Stimulated activated CD4-positive, alpha-beta T cell treated with anti-CD3 and anti-CD28 coated beads, TNF-alpha, amount 100 ng/mL, for 1 hour (primary cell): ENCODE results near the gene TEX14.

Experiments
- DNase-seq, 3 donors: peaks; one replicate each; pipeline ENCODE4 v3.0.0-alpha.2; 2020; ENCODE audit warnings: low read depth in 3 of 3, low spot score in 1 of 3

The TEX14 gene

DNA sequence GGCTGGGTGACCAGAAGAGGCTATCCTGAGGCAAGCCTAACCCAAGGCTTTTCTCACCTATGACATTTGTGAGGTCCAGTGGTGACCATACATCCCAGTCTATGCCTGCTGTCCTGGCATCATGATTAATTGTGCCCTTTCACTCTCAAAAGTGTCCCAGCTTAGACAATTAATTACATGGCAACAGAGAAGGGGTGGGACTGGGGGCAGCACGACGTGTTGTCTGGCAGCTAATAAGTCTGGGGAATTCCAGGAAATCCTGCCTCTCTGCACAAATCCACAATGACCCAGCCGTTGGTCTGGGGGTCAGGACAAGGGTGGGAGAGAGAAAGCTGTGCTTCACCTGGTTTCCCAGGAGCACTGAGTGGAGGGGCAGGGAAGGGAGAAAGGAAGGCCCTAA lies 163.4 kb downstream of the TEX14 start:
- DNase-seq, result no peak

DNA sequence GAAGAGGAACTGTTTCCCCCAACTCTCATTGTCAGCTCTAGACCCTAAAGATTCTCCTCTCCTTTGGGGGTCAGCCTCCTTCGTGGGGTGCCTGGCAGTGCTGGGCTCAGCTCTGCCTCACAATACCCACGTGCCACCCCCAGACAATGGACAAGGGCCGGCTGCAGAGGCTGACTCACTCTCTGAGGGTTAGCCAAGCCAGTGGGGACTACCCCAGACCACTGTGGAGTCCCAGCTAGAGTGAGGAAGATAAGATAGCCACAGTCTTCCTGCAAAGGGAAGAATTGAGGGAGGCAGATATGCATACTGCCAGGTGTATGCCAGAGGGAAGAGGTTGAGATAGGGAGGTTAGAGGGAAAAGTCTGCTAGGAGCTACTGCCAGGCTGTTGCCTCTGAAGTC lies 163.9 kb downstream of the TEX14 start:
- no peak for DNase-seq

DNA sequence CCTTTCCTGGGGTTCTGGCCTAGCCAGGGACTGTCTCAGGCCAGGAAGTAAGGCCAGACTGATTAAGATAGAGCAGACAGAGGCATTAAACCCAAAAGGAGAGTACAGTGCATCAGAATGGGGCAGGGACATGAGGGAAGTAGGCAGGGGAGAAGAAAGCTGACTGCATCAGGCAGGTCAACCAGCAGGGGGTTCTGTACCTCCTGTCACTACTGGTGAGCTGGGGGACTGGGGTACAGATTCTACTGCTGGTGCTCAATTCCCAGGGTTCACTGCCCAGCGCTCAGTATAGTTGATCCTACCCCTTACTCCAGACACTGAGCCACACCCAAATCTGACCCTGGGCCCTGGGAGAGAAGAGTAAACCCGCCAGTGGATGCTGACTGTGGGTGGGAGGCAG lies 164.5 kb downstream of the TEX14 start:
- no peak for DNase-seq

DNA sequence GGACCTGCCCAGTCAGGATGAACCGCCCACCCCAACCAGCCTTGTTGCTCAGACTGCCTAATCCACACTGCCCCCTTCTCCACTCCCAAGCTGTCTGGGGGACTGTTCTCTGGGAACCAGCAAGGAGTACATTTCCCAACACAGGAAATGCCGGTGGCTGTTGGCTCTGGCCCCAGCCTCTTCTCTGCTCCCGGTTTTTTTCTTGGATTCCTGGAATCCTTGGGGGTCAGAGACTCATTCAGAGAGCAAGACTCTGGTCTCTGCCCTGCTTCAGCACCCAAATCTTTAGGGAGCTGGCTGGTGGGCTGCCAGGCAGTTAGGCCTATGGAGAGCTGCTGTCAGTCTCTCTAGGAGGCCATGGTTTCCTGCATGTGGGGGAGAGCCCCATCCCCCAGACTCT lies 166.6 kb downstream of the TEX14 start:
- no peak for DNase-seq

DNA sequence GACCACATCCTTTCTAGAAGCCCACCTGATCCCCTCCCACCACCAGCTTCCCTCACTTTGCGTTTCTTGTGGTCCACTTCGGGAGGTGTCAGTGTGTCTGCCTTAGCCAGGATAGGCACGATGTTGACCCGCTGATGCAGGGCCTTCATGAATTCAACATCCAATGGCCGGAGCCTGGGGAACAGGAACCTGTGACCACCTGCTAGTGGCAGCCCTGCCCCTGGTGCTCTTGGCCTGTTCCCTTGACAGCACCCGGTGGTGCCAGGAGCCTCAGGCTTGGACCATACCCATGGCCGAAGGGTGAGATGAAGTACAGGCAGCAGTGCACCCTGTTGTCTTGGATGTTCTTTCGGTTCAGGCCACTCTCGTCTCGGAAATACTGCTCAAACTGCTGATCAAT lies 170.2 kb downstream of the TEX14 start:
- no peak for DNase-seq

DNA sequence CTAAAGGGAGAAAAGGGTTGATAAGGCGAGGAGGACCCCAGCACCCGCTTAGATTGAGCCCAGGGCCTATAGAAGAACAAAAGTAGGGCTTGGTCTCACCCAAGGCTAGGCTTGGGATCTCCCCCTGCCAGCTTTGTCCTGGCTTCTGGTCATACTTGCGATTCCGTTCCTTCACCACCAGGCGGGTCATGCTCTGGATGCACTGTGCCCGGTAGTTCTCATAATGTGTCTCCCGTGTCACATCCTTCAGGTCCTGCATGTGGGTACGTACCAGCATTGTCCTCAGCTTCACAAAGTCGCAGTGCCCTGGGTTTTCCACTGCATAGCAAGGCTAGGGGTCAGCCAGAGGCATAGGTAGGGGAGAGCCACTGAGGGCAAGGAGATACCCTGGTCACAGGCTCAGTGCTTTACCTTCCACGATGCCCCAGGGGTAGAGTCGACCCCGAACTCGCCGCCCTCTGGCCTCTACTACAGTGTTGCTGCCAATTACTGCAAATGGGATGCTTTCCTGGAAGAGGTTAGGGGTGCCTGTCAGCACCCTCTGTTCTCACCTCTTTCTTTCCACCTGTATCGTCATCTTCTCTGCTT lies 170.9 kb downstream of the TEX14 start:
- DNase-seq, result no peak

DNA sequence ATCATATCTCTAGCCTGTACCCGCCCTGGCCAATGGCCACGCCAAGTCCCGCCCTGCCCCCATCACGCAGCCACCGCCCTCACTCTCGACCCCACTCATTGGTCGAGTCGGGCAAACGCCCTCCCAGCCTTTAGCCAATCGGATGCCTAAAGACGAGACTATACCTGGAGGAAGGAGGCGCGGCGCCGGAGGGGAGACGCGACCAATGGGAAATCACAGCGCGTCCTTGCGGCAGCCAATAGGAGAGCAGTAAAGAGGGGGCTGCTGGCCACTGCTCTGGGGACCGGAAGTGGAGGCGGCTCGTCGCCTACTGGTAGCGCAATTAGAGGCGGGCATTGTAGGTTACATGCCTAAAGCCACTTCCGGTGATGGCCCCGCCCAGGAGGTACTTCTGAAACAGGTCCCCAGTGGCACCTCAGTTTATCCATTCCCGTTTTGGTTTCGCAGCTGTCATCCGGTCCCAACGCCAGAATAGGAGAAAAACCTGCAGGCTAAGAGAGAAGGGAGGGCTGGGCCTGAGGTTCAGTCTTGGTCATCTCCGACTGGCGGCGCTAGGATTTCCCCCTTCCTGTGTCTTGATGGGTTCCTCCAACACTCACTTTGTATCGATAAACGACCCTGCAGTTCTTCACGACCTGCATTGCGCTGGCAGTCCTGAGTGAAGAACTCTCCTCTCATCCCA lies 173.8 kb downstream of the TEX14 start:
- DNase-seq, result peak; percentile 94 to 99 (median 98)

DNA sequence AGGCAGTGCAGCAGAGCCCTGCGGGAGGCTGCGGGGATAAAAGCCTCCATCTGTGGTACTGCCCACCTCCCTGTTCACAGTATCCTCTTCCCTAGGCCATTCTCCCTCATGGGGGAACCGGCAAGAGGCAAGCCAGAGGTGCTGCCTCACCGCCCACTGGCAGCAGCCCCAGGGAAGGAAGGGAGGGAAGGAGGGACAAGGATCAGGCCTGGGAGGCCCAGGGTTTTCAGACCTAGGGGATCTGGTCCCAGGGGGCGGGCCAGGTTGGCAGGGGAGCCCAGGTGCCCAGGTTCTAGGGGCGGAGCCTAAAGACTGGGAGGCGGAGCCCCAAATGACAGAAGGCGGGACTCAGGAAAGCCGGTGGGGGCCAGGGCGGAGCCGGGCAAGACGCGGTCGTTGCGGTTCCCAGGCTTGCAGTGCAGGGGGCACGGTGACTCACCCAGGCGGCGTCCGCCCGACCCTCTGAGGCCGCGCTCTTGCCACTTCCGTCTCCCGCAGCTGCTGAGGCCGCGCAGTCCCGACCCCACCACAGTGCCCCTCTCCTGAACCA lies 174.4 kb downstream of the TEX14 start:
- DNase-seq, result no peak

DNA sequence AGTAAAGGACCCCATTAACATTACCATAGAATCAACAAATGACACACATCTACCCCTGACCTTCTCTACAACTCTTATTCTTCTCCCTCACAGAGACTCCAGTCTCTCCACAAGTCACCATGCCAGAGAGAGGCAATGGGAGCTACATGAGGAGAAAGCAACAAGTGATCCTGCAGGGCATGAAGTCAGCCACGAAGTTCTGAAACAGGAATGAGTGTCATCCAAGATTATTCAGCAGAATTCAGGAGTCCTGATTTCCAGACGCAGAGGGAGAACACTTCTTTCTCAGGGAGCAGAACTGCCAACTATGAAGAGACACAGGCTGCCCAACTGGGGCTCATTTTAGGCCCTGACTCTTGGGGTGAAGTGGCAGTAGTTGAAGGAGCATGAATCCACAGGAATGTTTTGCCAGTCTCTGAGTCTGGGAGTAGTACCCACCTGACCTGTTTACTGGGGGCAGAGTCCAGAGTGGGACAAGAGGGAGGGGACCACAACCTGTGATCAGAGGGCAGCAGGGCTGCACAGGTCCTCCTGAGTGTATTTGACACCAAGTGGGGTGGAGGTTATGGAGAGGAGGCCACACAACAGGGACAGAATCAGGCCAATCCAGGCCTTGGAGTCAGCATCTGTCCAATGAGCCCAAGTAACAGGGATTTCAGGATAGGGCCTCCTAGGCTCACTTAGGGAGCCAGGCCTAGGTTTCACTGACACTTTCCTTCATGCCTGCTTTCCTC lies 175.0 kb downstream of the TEX14 start:
- DNase-seq, result no peak

DNA sequence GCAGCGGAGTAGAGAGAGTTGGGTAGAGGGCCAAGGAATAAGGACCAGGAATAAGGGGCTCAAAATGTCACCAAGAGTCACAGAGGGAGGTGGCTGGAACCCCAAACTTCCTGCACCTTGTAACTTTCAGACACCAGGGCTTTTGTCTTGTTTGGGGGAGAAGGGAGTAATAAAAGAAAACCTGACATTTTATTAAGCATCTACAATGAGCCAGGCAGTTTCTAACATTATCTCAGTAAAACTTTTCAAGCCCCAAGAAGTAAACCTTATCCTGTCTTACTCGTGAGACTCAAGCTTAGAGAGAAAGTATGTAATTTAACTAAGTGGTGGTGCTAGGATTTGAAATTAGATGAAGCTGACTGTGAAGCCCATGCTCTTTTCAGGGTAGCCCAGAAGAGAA lies 176.6 kb downstream of the TEX14 start:
- no peak for DNase-seq

DNA sequence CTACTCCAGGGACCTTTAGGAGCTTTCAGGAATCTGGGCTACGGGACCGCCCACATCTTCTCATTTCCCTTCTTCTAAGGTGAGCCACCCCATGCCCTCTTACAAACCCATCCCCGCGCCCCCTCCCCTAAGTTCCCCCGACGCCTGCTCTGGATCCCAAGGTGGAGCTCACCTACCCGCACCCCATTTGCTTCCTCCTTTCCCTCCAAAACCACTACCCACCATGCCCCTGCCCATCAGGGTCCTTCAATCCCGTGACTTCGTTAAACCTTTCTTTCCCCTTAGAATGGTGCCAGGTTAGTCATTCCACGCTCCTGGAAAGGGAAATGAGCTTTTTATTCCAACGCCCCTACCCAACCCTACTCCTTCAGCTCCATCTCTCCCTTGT lies 177.1 kb downstream of the TEX14 start:
- DNase-seq, result no peak

DNA sequence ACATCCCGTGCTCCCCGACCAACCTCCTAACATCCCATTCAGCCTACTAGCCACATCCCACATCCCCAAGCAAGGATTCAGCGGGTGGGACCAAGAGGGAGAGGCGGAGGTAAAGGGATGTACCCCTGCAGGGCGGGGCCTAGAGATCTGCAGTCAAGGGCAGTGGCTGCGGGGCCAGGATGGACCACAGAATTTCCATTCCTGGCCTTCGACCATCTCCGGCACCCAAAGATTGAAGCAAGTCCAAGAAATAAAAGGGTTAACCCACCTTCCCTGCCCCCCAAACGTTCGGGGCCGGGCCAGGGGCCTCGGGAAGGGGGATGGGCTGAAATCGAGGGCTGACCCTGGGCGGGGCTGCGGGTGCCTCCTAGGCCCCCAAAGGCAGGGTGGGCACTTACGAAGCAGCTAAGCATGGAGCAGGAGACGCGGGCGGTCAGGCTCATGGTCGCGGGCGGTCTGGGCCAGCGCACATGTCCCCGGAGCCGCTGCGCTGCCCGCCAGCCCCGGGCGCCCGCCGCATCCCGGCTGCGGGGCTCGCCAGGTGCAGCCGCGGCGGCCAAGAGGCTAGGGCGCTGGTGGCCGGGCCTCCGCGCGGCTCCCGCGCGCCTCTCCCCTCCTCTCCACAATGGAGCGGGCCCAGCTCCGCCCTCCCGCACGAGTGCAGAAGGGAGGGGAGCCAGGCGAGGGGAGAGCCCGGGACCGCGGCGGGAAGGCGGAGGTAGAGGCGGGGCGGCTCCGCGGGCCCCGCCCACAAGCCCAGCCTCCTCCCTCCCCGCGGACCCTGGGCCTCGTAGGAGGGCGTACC lies 177.7 kb downstream of the TEX14 start, which contains the start of gene MTMR4:
Gene MTMR4, minus strand, starts transcription at position 674 of the 805 bp plus-strand sequence. Its CDS starts 231 bp downstream, at position 443.
- peak; percentile 20 to 67 (median 50) for DNase-seq

DNA sequence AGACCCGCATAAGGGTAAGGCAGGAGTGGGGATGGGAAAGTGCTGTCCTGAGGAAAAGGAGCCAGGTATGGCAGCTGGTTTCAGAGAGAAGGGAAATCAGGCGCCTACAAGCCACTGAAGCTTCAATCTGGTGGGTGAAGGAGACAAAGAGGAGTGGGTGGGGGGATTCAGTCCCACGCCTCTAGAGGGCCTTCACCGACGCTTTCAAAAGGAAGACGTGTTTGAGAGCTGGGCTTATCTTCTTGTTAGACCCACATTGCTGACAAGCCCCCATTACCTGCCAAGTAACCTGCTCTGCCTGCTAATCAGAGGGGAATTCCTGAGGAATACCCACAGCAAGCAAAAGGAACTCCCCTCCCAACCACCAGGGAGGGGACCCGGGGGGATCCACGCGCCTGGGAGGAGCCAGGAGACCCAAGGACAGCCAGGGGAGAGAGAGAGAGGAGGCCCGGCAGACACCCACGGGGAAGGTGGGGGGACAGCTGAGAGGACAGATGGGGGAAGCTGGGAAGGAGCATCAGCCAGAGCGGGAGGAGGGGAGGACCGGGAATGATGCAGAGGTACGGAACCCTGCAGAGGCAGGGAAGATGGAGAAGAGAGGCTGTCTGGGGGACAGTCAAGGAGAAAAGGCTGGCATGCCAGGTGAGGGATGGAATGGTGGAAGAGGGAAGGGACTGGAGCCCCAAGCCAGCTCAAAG lies 178.4 kb downstream of the TEX14 start:
- no peak for DNase-seq

DNA sequence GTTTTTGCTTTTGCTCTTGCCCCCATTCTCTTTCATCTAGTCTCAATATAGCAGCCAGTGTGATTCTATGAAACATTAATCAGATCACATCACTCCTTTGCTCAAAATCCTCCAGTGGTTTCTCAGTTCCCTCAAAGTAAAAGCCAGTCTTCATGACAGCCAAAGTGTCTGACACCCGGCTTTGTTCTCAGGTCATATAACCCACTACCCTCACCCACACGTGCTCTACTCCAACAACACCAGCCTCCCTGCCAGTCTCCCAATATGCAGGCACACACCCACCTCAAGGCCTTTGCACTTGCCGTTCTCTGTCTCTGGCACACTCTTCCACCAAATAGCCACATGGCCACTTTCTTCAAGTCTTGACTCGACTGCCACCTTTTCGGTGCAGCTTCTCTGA lies 181.8 kb downstream of the TEX14 start:
- no peak for DNase-seq

DNA sequence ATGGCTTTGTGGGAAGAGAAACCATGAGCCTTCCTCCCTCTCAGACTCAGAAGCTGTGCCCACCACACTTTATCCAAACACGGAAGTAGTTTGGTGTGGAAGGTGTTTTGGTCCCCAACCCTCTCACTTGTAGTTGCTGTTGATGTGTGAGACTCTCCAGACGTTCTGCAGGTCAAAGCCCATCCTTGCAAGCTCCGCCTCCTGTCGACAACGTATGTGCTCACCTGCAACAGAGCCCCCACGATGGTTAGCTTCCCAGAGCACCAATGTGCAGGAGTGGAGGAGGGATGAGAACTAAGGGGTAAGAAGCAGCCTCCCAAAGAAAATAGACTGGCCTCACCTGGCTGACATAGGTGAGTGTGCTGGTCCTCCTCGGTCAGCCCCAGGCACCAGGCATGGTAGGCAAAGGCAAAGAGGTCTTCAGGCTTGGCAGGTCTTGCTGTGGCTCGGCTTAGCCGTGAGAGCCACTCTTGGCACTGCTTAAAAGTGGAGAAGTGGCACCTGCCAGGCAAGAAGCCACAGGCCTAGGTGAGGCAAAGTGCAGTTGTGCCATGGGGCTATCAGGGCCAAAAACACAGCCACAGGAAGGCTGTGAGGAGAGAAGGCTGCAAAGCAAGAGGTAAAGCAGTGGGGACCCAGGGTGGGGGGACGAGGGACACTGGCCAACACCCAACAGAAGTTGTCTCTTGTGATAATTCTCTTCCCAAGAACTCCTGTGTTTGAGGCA lies 183.3 kb downstream of the TEX14 start:
- DNase-seq, result no peak

DNA sequence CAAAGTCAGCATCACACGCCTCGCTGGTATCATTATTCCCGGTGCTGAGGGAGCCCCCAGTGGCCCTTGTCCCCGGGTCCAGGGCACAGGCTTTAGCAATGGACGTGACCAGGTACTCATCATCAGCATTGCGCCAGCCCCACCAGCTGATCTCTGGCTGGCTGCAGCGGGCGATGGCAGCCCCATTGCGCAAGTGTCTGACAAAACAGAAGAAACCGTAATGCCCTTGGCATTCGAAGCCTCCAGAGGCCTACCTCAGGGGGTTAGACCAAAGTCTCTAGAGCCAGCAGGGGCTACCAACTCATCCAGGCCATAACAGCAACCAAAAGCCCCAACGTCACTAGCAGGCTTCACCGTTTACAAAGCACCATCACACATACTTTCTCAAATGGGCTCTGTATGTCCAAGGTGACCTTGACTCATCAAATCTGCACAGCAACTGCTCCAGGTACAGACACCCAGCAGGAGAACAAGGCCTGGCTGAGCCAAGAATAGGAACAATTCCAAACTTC lies 184.7 kb downstream of the TEX14 start:
- DNase-seq, result no peak
